PC-9 (cell line): ENCODE measurements around the gene TMEM176A.

Source experiments
- CTCF ChIP-seq: fragments of 200-600 bp; sonication (generic); conservative IDR thresholded peaks from 2 replicates; pipeline ENCODE4 v1.6.1; 2017; ENCODE audit warnings: mixed run types, antibody characterized with exemption, mild to moderate bottlenecking, moderate library complexity
- EZH2 ChIP-seq: fragments of 200-600 bp; sonication (generic); IDR thresholded peaks from 2 replicates; pipeline ENCODE4 v1.8.0; 2017; ENCODE audit warnings: antibody characterized with exemption, low read depth

- TF ChIP-seq EZH2 (no peak), CTCF (no peak)
Observed at GRCh38 chr7:150831851-150832250, 31.3 kb downstream of the TMEM176A start.
